ENCODE results near the gene PEX14.

The PEX14 gene

DNA sequence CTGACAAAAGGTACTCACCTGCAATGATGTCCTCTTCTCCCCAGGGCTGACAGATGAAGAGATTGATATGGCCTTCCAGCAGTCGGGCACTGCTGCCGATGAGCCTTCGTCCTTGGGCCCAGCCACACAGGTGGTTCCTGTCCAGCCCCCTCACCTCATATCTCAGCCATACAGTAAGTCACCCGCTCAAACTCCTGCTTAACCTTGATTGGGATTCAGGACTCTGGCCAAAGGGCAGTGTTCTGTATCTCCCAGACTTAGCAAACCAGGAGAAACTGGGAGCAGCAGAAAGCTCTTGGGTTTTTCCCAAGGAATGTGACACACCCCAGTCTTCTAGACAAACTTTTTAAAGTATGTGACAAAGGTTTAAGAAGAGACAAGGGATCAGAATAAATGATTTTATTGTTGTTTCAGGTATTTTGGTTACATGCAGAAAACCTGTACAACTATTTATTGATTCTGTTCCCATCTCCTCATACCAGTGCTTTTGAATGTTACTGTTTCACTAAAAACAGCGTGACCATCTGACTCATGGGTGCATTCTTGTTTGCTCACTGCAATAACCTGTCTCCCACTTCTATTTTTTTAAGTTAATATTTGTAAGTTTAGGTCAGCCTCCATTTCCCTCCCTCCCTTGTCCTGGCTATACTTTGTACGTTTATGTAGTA, 124.6 kb downstream of the PEX14 start:
- DNase-seq (ENCODE audit: low read depth), result peak; percentile 87

DNA sequence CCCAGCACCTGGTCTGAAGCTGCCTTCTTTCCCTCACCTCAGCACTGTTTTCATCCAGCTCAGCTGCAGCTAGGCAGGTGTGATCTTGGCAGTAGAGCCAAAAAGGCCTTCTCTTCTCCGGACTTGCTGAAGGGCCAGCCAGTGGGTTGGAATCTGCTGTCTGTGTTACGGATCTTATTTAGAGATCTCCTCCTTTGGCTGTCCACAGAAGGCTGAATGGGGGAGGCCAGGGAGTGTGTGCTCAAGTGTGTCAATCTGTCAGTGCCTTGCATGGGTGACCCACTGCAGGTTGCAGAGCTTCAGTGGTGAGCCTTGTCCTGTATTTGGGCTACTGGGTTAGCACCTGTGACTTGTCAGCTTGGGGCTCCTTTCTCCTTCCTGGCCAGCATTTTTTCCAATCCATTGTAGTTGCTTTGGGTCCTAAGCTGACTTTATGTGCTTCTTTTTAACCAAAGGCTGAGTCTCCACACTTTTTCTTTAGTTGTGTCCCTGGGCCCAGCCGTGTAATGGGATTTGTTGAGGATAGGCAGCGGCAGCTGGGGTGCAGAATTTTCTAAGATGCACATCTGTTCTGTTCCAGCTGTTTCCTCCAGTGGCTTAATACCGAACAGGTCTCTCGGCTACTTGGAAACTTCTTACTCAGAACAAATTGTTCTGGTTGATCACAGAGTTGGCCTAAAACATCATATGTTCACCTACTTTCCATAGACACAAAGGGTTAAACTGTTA, 126.8 kb downstream of the PEX14 start:
- no peak for TF ChIP-seq CTCF (IDR thresholded peaks at IDR 0.05; ENCODE audit: insufficient read depth, low read depth, low read length, missing control alignments)
- no peak for DNase-seq (ENCODE audit: low read depth)
- H3K4me3 ChIP-seq (ENCODE audit: low read length), result no peak overlapping the region

More for the DNA sequence above, 124.6 kb downstream of the PEX14 start:
- H3K4me3 ChIP-seq (ENCODE audit: low read length), result no peak overlapping the region
- TF ChIP-seq CTCF (IDR thresholded peaks at IDR 0.05; ENCODE audit: insufficient read depth, low read depth, low read length, missing control alignments), result no peak

DNA sequence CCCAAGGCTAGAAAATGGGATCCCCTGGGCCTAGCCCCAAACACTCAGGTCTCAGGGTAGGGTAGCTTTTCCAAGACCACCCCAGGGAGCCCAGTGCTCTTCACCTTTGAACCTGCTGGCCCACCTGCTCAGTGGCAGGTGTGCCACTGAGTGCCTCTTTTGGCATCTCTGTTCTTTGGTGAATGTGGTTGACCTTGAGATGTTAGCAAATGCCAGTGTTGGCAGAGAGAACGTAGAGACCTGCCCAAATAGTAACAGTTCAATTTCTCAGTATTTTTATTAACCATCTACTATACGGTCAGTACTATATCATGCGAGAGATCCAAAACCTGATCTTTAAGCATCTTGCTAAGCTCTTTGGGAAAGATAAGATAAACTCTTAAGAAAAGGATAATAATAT, 128.2 kb downstream of the PEX14 start:
- DNase-seq (ENCODE audit: low read depth), result no peak
- no peak overlapping the region for H3K4me3 ChIP-seq (ENCODE audit: low read length)
- no peak for TF ChIP-seq CTCF (IDR thresholded peaks at IDR 0.05; ENCODE audit: insufficient read depth, low read depth, low read length, missing control alignments)

GRCh38 chr1:10604966-10605365, 130.2 kb downstream of the PEX14 start:
- no peak for DNase-seq (ENCODE audit: low read depth)
- TF ChIP-seq CTCF (IDR thresholded peaks at IDR 0.05; ENCODE audit: insufficient read depth, low read depth, low read length, missing control alignments), result no peak
- H3K4me3 ChIP-seq (ENCODE audit: low read length), result no peak overlapping the region

GRCh38 chr1:10606064-10606463, 131.3 kb downstream of the PEX14 start:
- TF ChIP-seq CTCF (IDR thresholded peaks at IDR 0.05; ENCODE audit: insufficient read depth, low read depth, low read length, missing control alignments), result no peak
- no peak overlapping the region for H3K4me3 ChIP-seq (ENCODE audit: low read length)
- no peak for DNase-seq (ENCODE audit: low read depth)

DNA sequence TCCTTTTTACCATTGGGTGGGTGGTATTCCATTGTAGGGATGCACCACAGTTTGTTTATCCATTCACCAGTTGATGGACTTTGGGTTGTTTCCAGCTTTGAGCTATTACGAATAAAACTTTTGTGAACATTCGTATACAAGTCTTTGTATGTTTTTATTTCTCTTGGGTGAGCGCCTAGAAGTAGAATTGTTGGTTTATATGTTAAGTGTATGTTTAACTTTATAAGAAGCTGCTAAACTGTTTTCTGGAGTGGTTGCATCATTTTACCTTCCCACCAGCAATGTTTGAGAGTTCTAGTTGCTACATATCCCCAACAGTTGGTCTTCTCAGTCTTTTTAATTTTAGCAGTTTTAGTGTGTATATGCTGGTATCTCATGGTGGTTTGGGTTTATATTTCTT, 132.5 kb downstream of the PEX14 start:
- no peak for DNase-seq (ENCODE audit: low read depth)
- H3K4me3 ChIP-seq (ENCODE audit: low read length), result no peak overlapping the region
- no peak for TF ChIP-seq CTCF (IDR thresholded peaks at IDR 0.05; ENCODE audit: insufficient read depth, low read depth, low read length, missing control alignments)
